Vagina (tissue), 2 donors: Measurements from ENCODE around the gene STX1A. TPM values are rescaled to one million over a fixed set of nuclear protein-coding genes. Genes with fewer than 3 reads are reported as not detected.
"Not testable (repeated sequence)": the region's sequence is repeated elsewhere in the genome, so short reads cannot be mapped to it uniquely, and the experiment has no call there.

Experiments used
- DNase-seq, 2 donors: peaks; one replicate each; pipeline ENCODE4 v3.0.0-alpha.2; 2017; ENCODE audit errors: extremely low spot score in 2 of 2
- H3K27ac ChIP-seq: fragments of 200-600 bp; sonication (generic); one replicate; pipeline ENCODE4 v1.5.1; 2019
- H3K27me3 ChIP-seq: fragments of 200-600 bp; sonication (generic); one replicate; pipeline ENCODE4 v1.5.1; 2019
- H3K36me3 ChIP-seq, 2 donors: fragments of 200-600 bp; sonication (generic); one replicate each; pipeline ENCODE4 v1.5.1; 2017 to 2019
- H3K4me1 ChIP-seq: fragments of 200-600 bp; sonication (generic); one replicate; pipeline ENCODE4 v1.5.1; 2019
- H3K4me3 ChIP-seq, 2 donors: fragments of 200-600 bp; sonication (generic); 1 replicate in 1 of 2; 2 replicates in 1 of 2; pipeline ENCODE4 v1.5.1; 2016 to 2019
- H3K9me3 ChIP-seq: fragments of 200-600 bp; sonication (generic); one replicate; pipeline ENCODE4 v1.5.1; 2019
- POLR2A ChIP-seq, 2 donors: fragments of 450-650 bp; IDR thresholded peaks; one replicate each; pipeline ENCODE4 v1.6.1; 2017; ENCODE audit warnings: antibody characterized with exemption in 2 of 2, mild to moderate bottlenecking in 2 of 2, moderate library complexity in 2 of 2
- POLR2AphosphoS5 ChIP-seq, 2 donors: sonication (generic); formaldehyde crosslinking; IDR thresholded peaks; one replicate each; pipeline ENCODE4 v1.9.0; 2017; ENCODE audit warnings: antibody characterized with exemption in 2 of 2, mild to moderate bottlenecking in 2 of 2, low read depth in 1 of 2; ENCODE audit not compliant: insufficient read depth in 1 of 2
- intact Hi-C: fragments of 100-400 bp; cut with DNase I; formaldehyde crosslinking; loops from one replicate; pipeline ENCODE4 v1.15.1; 2023
- total RNA-seq: library from RNA; depleted of rRNA; stranded (reverse); fragments of >200 nt; gene quantifications from one replicate; pipeline ENCODE4 v1.2.3, GENCODE V29; 2016
- TF ChIP-seq, protein P1 (sequence below), 3 experiments: fragments of 450-650 bp in 2 of 3; fragments of 200-600 bp in 1 of 3; sonication (generic) in 1 of 3; IDR thresholded peaks; one replicate each; pipeline ENCODE4 v1.5.1; 2017 to 2019; ENCODE audit warnings: antibody characterized with exemption in 3 of 3, mild to moderate bottlenecking in 2 of 3, moderate library complexity in 2 of 3

The STX1A gene
- total RNA-seq, 1 donor from 2014 or later, result 17.2 TPM

DNA sequence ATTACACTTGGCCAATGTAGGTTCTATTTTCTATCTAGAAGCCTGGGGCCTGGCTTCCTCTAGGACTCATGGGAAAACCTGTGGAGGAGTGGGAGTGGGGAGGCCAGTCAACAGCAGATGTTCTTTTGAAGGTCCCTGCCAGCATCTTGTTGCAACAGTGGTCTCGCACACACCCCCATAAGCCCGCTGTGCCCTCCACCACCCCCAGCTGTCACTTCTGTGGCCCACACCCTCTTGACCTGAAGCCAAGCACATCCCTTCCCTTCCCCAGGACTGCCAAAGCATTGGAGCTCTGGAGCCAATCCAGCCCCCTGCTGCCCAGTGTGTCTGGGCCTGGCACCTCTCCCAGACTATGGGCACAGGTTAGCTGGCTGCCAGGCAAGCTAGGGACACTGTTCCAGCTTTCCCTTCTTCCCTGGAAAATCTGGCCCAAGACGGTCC is 1.9 kb upstream of the STX1A start:
- intact Hi-C loops, result loop anchor here (5.0 kb wide), 1 partner anchor 114 kb away; no protein-coding TSS in a partner anchor
- H3K4me1 ChIP-seq, result peaks cover 28% of the 10 kb centered on the region

GRCh38 chr7:73720443-73720842 is 974 bp upstream of the STX1A start:
- intact Hi-C loops, result loop anchor here (5.0 kb wide), 1 partner anchor 113 kb away; no protein-coding TSS in a partner anchor
- H3K4me3 ChIP-seq, H3K27me3 ChIP-seq, H3K27ac ChIP-seq, DNase-seq, H3K9me3 ChIP-seq, H3K36me3 ChIP-seq: not testable (repeated sequence)
- peaks cover 37% of the 10 kb centered on the region for H3K4me1 ChIP-seq

More for the DNA sequence above, 1.9 kb upstream of the STX1A start:
- no peak for DNase-seq
- H3K27me3 ChIP-seq, result no peaks in the 10 kb centered on the region
- no peak for TF ChIP-seq POLR2A (IDR thresholded peaks at IDR 0.05)
- TF ChIP-seq POLR2AphosphoS5 (IDR thresholded peaks at IDR 0.05; ENCODE audit: insufficient read depth in 1 of 2, low read depth in 1 of 2), result no peak
- TF ChIP-seq, protein P1, sequence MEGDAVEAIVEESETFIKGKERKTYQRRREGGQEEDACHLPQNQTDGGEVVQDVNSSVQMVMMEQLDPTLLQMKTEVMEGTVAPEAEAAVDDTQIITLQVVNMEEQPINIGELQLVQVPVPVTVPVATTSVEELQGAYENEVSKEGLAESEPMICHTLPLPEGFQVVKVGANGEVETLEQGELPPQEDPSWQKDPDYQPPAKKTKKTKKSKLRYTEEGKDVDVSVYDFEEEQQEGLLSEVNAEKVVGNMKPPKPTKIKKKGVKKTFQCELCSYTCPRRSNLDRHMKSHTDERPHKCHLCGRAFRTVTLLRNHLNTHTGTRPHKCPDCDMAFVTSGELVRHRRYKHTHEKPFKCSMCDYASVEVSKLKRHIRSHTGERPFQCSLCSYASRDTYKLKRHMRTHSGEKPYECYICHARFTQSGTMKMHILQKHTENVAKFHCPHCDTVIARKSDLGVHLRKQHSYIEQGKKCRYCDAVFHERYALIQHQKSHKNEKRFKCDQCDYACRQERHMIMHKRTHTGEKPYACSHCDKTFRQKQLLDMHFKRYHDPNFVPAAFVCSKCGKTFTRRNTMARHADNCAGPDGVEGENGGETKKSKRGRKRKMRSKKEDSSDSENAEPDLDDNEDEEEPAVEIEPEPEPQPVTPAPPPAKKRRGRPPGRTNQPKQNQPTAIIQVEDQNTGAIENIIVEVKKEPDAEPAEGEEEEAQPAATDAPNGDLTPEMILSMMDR (IDR thresholded peaks at IDR 0.05), result no peak
- H3K4me3 ChIP-seq, result no peak overlapping the region
- no peaks in the 10 kb centered on the region for H3K36me3 ChIP-seq
- no peak overlapping the region for H3K27ac ChIP-seq
- H3K9me3 ChIP-seq, result no peaks in the 10 kb centered on the region

DNA sequence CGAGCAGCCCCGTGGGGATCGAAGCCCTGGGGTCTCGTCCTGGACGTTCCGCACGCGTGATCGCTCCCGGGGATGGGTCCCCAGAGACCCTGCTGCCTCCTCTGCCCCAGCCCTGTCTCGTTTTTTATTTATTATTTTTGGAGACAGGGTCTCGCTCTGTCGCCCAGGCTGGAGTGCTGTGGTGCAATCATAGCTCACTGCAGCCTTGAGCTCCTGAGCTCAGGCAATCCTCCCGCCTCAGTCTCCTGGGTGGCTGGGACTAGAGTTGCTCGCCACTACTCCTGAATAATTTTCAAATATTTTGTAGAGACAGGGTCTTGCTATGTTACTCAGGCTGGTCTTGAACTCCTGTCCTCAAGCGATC is 319 bp upstream of the STX1A start:
- Histone ChIP-seq H3K9me3 (no peaks in the 10 kb centered on the region), H3K36me3 (no peaks in the 10 kb centered on the region), H3K27me3 (no peaks in the 10 kb centered on the region), H3K4me3 (peak overlapping the region; percentile 62 to 91), H3K27ac (no peak overlapping the region), H3K4me1 (peaks cover 44% of the 10 kb centered on the region)
- TF ChIP-seq POLR2AphosphoS5 (IDR thresholded peaks at IDR 0.05; ENCODE audit: insufficient read depth in 1 of 2, low read depth in 1 of 2), result no peak
- no peak for TF ChIP-seq POLR2A (IDR thresholded peaks at IDR 0.05)
- TF ChIP-seq, protein P1 (IDR thresholded peaks at IDR 0.05), result no peak
- no peak for DNase-seq
- intact Hi-C loops, result loop anchor here (5.0 kb wide), 1 partner anchor 112 kb away; no protein-coding TSS in a partner anchor

DNA sequence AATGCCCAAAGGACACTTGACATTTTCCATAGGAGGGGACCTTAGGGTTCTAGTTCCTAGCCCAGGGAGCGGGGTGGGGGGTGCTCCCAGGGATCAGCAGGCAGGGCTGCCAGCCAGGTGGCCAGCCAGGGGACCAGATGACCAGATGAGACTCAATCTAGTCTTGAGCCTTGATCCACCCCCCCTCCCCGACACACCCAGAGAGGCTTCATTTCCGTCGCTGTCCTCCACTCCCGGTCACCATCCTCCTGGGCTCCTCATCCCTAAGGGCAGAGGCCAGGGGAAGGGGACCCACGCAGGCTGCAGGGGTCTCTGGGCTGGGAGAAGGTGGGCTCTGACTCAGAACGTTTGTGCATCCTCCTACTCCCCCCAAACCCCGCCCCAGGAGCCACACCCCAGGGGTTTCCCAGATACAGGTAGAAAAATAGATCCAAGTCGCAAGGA is 1.0 kb downstream of the STX1A start:
- Histone ChIP-seq H3K9me3 (no peaks in the 10 kb centered on the region), H3K4me1 (peaks cover 46% of the 10 kb centered on the region), H3K4me3 (peak overlapping the region; percentile 62 to 91), H3K27me3 (no peaks in the 10 kb centered on the region), H3K36me3 (no peaks in the 10 kb centered on the region), H3K27ac (peak overlapping the region; percentile 46)
- intact Hi-C loops, result no loop called here
- DNase-seq, result no peak
- TF ChIP-seq POLR2AphosphoS5 (IDR thresholded peaks at IDR 0.05; ENCODE audit: insufficient read depth in 1 of 2, low read depth in 1 of 2), result no peak
- TF ChIP-seq, protein P1 (IDR thresholded peaks at IDR 0.05), result no peak
- TF ChIP-seq POLR2A (IDR thresholded peaks at IDR 0.05), result no peak

DNA sequence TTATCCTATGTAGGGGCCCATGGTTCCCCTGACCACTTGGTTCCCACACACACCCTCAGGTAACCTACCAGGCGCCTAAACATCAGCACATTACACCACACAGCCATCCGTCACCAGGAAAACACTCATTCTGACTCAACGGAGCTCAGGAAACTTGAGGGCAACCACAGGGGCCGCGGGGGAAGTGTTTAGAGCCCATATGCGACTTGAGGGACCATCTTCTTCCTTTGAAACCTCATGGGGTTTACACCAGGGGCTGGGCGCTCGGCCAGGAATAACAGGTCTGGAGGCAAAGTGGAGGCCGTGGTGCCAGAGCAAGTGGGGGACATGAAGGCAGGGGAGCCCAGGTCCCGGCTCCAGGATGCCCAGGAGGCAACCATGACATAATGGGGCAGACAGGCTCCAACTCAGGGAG is 1.5 kb downstream of the STX1A start:
- H3K27ac ChIP-seq, result peak overlapping the region; percentile 71
- intact Hi-C loops, result no loop called here

More for the DNA sequence above, 1.5 kb downstream of the STX1A start:
- Histone ChIP-seq H3K27me3 (no peaks in the 10 kb centered on the region), H3K36me3 (no peaks in the 10 kb centered on the region), H3K9me3 (no peaks in the 10 kb centered on the region), H3K4me3 (peak overlapping the region in 1 of 2 donors; percentile 91), H3K4me1 (peaks cover 46% of the 10 kb centered on the region)
- DNase-seq, result no peak
- TF ChIP-seq, protein P1 (IDR thresholded peaks at IDR 0.05), result no peak
- TF ChIP-seq POLR2A (IDR thresholded peaks at IDR 0.05) (no peak), POLR2AphosphoS5 (IDR thresholded peaks at IDR 0.05; ENCODE audit: insufficient read depth in 1 of 2, low read depth in 1 of 2) (no peak)
